GM12891 (cell line): Measurements from ENCODE around the gene EVI5.

ENCODE experiments used
- DNase-seq: peaks from one replicate; pipeline ENCODE4 v3.0.0; 2011; ENCODE audit warnings: low spot score; ENCODE audit not compliant: insufficient read length
- FAIRE-seq: peaks from 2 replicates; lab custom pipeline; 2011; peaks lifted over from hg19 to GRCh38; lab: Jason Lieb, UNC
- PAX5 ChIP-seq: IDR thresholded peaks from 2 replicates; pipeline ENCODE4 v1.6.1; 2011; ENCODE audit warnings: low read length, moderate library complexity, mild to moderate bottlenecking; ENCODE audit not compliant: insufficient read depth, severe bottlenecking
- POLR2A ChIP-seq: IDR thresholded peaks from 2 replicates; pipeline ENCODE4 v1.6.1; 2011; ENCODE audit warnings: low read depth, low read length, control low read depth
- POLR2AphosphoS5 ChIP-seq: IDR thresholded peaks from 2 replicates; pipeline ENCODE4 v1.6.1; 2011; ENCODE audit warnings: low read depth, low read length, control low read depth
- POU2F2 ChIP-seq: IDR thresholded peaks from 2 replicates; pipeline ENCODE4 v1.6.1; 2011; ENCODE audit warnings: low read depth, mild to moderate bottlenecking, control low read depth, low read length, moderate library complexity
- SPI1 ChIP-seq: IDR thresholded peaks from 2 replicates; pipeline ENCODE4 v1.6.1; 2011; ENCODE audit warnings: low read depth, low read length, control low read depth
- TAF1 ChIP-seq: IDR thresholded peaks from 2 replicates; pipeline ENCODE4 v1.6.1; 2011; ENCODE audit warnings: low read depth, low read length, control low read depth

Gene EVI5

DNA sequence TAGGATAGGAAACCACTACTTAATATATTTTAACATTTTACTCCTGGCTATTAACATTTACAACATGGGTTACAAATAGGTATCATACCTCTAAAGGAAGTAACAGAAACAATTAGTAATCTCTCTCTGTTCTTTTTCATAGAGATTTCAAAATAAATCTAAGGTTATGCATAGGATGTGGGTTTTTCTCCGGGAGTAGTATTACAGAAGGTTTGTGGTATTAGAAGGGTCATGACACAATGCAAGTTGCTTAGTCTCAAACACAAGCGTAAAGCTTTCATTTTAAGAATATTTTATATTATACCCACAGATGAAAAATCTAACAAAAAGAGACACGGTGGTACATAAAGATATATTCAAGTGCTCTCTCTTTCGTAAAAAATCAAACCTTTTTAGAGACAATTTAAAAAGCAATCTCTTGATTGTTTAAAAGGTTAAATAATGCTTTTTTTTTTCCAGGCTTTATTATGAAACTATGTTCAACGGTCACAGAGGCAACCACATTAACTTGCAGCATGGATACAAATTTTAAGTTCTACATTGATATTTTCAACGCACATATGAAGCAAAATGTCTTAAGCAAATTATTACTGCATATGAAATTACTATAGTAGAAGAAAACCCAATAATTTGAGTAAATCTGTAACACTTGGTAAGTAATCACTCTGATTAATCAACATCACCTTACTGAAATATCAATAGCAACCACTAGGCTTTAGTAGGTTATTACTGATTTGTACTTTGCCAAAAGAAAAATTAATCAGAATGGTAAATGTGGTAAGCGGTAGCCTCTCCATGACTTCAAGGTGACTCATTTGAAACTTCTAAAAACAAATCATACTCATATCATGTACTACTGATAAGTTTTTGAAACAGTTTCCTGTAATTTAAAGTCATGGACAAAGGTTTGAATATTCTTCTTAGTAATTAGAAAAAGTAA lies 200.8 kb downstream of the EVI5 start:
- TF ChIP-seq TAF1 (no peak), POLR2A (no peak), SPI1 (no peak), PAX5 (no peak), POLR2AphosphoS5 (no peak), POU2F2 (no peak)
- FAIRE-seq (no peak), DNase-seq (peak; percentile 6)

DNA sequence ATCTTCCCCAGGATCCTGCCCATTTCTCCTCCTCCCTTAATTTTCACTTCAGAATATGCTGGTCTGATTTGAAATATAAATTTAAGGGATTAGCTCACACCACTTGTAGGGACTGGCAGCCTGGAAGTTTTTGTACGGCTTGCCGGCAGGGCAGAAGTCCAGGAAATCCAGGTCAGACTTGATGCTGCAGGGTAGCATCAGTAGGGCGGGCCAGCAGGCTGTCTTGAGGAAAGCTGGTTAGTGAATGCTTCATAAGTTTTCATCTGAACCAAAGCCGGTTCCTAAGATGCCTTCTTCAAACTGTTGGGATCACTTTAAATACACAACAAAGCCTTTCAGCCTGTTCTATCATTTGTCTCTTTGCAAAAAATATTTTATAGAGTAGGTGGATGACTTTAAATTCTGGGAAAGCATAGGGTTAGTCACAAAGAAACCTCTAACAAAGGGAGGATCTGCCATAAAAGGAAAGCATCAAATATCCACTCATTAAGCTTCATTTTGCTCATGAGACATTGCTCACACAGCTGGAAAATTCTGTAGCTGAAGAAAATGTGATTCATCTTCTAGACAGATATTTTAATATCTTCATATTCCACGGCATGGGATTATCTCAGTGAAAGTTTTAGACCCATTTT lies 207.5 kb downstream of the EVI5 start:
- no peak for FAIRE-seq
- DNase-seq, result no peak
- TF ChIP-seq POU2F2 (no peak), POLR2AphosphoS5 (no peak), TAF1 (no peak), POLR2A (no peak), SPI1 (no peak), PAX5 (no peak)

DNA sequence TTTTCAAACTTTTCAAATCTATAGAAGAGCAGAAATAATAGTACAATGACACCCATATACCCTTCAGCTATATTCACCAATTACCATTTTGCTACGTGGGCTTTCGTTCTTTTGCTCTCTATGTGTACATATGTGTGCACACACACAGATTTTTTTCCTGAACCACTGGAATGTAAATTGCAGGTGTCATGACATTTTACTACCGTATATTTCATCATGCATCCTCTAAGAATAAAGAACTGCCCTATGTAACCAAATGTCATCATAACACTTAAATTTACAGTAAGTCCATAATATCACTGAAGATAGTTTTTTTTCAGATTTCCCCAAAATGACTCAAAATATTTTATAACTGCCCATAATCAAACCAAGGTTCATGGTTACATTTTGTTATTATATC lies 209.8 kb downstream of the EVI5 start:
- no peak for DNase-seq
- TF ChIP-seq PAX5, result no peak
- no peak for TF ChIP-seq POLR2A
- TF ChIP-seq POU2F2, result no peak
- TF ChIP-seq SPI1, result no peak
- no peak for TF ChIP-seq TAF1
- no peak for TF ChIP-seq POLR2AphosphoS5
- FAIRE-seq, result no peak

DNA sequence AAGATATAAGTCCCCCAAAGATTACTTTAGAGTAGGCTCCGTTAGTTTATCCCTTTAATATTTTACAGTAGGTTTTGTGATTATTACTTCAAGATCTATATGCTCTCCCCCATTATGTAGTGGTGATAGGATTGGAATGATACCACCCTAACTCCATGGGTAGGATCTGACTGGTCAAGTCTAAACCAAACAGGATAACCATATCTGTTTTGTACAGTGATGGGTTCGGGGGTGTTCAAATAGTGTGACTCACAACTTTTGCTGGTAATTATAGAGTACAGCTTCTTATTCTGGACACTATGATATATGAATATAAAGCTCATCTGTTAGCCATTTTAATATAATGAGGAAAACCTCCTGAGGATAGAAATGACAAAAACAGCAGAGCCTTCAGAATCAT lies 212.4 kb downstream of the EVI5 start:
- no peak for FAIRE-seq
- TF ChIP-seq SPI1 (no peak), PAX5 (no peak), TAF1 (no peak), POLR2AphosphoS5 (no peak), POU2F2 (no peak), POLR2A (no peak)

DNA sequence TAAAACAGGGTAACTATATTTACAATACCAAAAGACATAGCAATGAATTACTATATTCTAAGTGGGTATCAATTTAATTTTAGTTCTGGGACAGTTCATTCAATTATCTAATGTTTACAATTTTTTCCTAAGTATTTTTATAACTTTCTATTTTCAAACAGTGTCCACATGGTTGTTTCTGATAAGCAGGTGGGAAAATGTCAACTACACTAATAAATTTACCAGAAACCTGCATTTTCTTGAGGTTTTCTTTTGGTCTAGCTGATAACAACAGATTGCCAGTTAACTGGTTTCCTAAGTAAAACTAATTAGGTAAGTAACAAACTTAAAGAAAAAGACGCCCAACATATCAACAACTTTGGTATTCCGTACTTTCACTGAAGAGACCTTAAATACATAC lies 213.3 kb downstream of the EVI5 start:
- TF ChIP-seq POU2F2 (no peak), PAX5 (no peak), POLR2AphosphoS5 (no peak), TAF1 (no peak), POLR2A (no peak), SPI1 (no peak)
- DNase-seq (no peak), FAIRE-seq (no peak)

More for the DNA sequence above, 212.4 kb downstream of the EVI5 start:
- DNase-seq, result no peak

DNA sequence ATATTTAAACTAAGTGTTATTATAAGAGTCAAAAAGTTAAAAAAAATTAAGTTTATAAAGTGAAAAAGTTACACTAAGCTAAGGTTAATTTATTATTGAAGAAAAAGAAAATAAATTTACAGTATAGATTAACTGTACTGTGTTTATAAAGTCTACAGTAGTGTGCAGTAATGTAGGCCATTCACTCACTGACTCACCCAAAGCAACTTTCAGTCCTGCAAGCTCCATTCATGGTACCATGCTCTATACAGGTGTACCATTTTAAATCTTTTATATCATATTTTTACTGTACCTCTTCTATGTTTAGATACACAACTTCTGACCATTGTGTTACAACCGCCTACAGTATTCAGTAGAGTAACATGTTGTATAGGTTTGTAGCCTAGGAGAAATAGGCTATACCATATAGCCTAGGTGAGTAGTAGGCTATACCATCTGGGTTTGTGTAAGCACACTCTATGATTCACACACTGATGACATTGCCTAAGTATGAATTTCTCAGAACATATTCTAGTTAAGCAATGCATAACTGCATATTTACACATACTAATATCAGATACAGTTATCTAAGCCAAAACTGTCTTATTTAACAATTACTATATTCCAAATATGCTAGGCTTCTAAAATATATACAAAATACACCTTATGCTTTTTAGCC lies 217.6 kb downstream of the EVI5 start:
- FAIRE-seq (no peak), DNase-seq (no peak)
- TF ChIP-seq PAX5 (no peak), POU2F2 (no peak), SPI1 (no peak), POLR2A (no peak), POLR2AphosphoS5 (no peak), TAF1 (no peak)

DNA sequence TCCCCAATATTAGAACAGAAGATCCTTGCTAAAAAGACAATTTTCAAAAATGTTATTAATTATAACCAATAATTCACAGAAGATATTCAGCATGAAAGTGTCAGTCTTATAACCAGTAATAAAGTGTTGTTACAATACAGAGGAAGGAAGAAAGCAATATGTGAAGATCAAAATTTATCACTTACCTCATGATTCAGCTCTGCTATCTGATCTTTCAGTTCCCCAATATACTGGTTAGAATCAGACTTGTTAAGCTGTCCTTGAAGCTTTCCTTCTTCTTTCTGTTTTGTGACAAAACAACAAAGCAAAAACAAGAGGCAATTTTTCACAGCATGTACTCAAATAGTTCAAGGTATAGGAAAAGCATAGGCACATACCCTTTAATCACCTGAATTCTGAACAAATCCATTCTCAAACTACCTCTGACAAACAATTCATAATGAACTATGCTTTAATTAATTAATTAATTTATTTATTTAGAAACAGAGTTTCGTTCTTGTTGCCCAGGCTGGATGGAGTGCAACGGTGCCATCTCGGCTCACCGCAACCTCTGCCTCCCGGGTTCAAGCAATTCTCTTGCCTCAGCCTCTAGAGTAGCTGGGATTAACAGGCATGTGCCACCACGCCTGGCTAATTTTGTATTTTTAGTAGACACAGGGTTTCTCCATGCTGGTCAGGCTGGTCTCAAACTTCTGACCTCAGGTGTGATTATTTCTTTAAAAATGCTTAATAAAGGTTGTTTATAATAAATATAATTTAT lies 221.3 kb downstream of the EVI5 start:
- DNase-seq (peak; percentile 17), FAIRE-seq (peak; percentile 86)
- TF ChIP-seq SPI1 (peak; percentile 96), POLR2AphosphoS5 (no peak)

DNA sequence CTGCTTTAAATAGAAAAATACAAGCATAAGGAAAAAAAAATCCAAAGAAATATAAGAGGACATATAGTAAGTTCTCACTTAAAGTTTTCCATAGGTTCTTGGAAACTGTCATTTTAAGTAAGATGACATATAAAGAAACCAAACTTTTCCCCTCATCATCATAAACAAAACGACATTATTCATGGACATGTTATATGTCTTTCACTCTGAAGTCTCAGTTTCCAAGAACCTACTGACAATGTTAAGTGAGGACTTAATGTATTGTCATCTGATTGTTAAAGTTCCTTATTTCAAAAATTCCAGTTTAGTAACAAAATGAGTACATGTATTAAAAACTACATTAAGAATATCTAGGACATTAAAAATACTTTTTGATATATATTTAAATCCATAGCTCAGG lies 228.6 kb downstream of the EVI5 start:
- FAIRE-seq, result no peak
- TF ChIP-seq POLR2A (no peak), PAX5 (no peak), POU2F2 (no peak), SPI1 (no peak), POLR2AphosphoS5 (no peak), TAF1 (no peak)
- DNase-seq, result no peak

DNA sequence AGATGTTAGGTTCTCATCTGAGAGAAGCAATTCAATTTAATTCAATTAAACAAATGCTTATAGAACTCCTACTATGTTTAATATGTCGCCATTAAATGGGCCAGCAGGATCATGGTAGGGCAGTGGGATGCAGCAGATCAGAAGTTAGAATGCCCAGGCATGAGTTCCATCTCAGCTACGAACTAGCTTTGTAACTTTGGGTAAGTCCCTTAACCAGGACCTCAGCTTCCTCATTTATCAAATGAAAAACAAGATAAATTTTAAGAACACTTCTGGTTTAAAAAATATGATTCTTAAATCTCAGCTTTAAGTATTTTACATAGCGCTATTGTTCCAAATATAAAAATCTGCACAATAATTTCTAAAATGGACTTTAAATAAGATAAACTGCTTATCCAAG lies 230.7 kb downstream of the EVI5 start:
- TF ChIP-seq TAF1 (no peak), SPI1 (no peak), POU2F2 (no peak), POLR2AphosphoS5 (no peak), PAX5 (no peak), POLR2A (no peak)
- no peak for FAIRE-seq
- DNase-seq, result no peak
